A549 (cell line): Measurements from ENCODE around the gene LIPF.

Source experiments
- BCL3 ChIP-seq: fragments of >200 bp; sonication (Bioruptor Twin); formaldehyde crosslinking; IDR thresholded peaks from 3 replicates; pipeline ENCODE4 v1.6.1; 2016
- CTCF ChIP-seq: fragments of >200 bp; sonication (Bioruptor Twin); formaldehyde crosslinking; IDR thresholded peaks from 3 replicates; pipeline ENCODE4 v1.5.1; 2016
- POLR2A ChIP-seq: IDR thresholded peaks from 2 replicates; pipeline ENCODE4 v1.6.1; 2012; ENCODE audit warnings: mild to moderate bottlenecking, low read length
- SMC3 ChIP-seq: fragments of >200 bp; sonication (Bioruptor Twin); formaldehyde crosslinking; IDR thresholded peaks from 3 replicates; pipeline ENCODE4 v1.6.1; 2018; ENCODE audit warnings: inconsistent platforms

GRCh38 chr10:88725798-88726197 is 61.6 kb downstream of the LIPF start:
- TF ChIP-seq CTCF (no peak), SMC3 (no peak), POLR2A (no peak), BCL3 (no peak)
